ENCODE results near the gene NEUROD2. TPM values are rescaled to one million over a fixed set of nuclear protein-coding genes. Genes with fewer than 3 reads are reported as not detected.

The NEUROD2 gene
- total and polyA plus RNA-seq, 7 donors, result 0.01 TPM; not detected in 6

- peak within 1 kb of the TSS; percentile 97 for H3K27ac ChIP-seq
- ATAC-seq (peak; percentile 95 to 98 (median 96)), DNase-seq (peak; percentile 93 to 96)
- peaks cover 44% of the 10 kb centered on the region for H3K4me1 ChIP-seq
- H3K27me3 ChIP-seq (ENCODE audit: insufficient read depth in 3 of 3, low read length in 2 of 3), result peaks cover 0 to 2% (median 0%) of the 10 kb centered on the region in 3 donors
- intact Hi-C loops (cut with DNase I), result loop anchor here in 1 of 2 donors (5.0 kb wide), 1 partner anchor 35 kb away; no protein-coding TSS in a partner anchor
- no peaks in the 10 kb centered on the region for H3K9me3 ChIP-seq
- WGBS, 3 donors, result 0 to 1% (median 1%) methylated on average over 55 to 69 of the region's 69 CpGs
- no peaks in the 10 kb centered on the region for H3K36me3 ChIP-seq (ENCODE audit: insufficient read depth in 1 of 2, low read depth in 1 of 2)
- peak within 1 kb of the TSS; percentile 96 for H3K4me3 ChIP-seq
- no peak for TF ChIP-seq CTCF (IDR thresholded peaks at IDR 0.05)
Measured at GRCh38 chr17:39636927-39637736, 29.4 kb upstream of the NEUROD2 start, which contains the start of gene STARD3. TSS of gene STARD3 (plus strand) at chr17:39637144. CDS start at chr17:39653532, 16,388 bp downstream.

DNA sequence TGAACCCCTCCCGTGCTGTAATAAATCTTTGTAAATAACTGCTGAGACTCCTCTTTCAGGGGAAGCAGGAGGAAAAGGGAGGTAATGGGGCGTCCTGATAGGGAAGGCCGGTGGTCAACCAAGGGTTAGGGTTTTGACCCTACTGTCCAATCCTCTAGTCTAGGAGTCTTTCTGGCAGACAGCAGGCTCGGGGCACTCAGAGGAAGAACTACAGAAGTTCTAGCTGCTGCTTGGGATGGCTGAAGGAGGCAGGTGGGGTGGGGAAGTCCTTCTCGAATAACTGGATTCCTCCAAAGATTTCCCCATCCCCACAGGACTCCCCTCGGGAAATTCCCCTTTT lies 28.8 kb upstream of the NEUROD2 start:
- Histone ChIP-seq H3K27me3 (ENCODE audit: insufficient read depth in 3 of 3, low read length in 2 of 3) (peaks cover 0 to 2% (median 0%) of the 10 kb centered on the region in 3 donors), H3K4me3 (peak overlapping the region; percentile 96), H3K9me3 (no peaks in the 10 kb centered on the region), H3K4me1 (peaks cover 44% of the 10 kb centered on the region), H3K36me3 (ENCODE audit: insufficient read depth in 1 of 2, low read depth in 1 of 2) (no peaks in the 10 kb centered on the region), H3K27ac (peak overlapping the region; percentile 97)
- intact Hi-C loops (cut with DNase I), result loop anchor here in 1 of 2 donors (5.0 kb wide), 1 partner anchor 36 kb away; no protein-coding TSS in a partner anchor
- WGBS, 3 donors, result 11 to 21% (median 16%) methylated on average over 6 of the region's 6 CpGs
- DNase-seq (no peak), ATAC-seq (peak; percentile 4 to 35 (median 16))
- TF ChIP-seq CTCF (IDR thresholded peaks at IDR 0.05), result no peak

- Histone ChIP-seq H3K4me1 (peaks cover 37% of the 10 kb centered on the region), H3K36me3 (ENCODE audit: insufficient read depth in 1 of 2, low read depth in 1 of 2) (no peaks in the 10 kb centered on the region), H3K27me3 (ENCODE audit: insufficient read depth in 3 of 3, low read length in 2 of 3) (peaks cover 0 to 2% (median 0%) of the 10 kb centered on the region in 3 donors), H3K9me3 (no peaks in the 10 kb centered on the region), H3K4me3 (no peak overlapping the region), H3K27ac (peak overlapping the region; percentile 97)
- DNase-seq, result no peak
- intact Hi-C loops (cut with DNase I), result loop anchor here in 1 of 2 donors (5.0 kb wide), 1 partner anchor 37 kb away; no protein-coding TSS in a partner anchor
- ATAC-seq, result no peak
- no peak for TF ChIP-seq CTCF (IDR thresholded peaks at IDR 0.05)
- 85 to 91% (median 87%) methylated on average over 8 of the region's 8 CpGs for WGBS, 3 donors
Measured at GRCh38 chr17:39635614-39636176, 28.0 kb upstream of the NEUROD2 start.

GRCh38 chr17:39634384-39634871 lies 26.7 kb upstream of the NEUROD2 start:
- H3K27ac ChIP-seq, result no peak overlapping the region
- 44 to 55% (median 44%) methylated on average over 2 of the region's 2 CpGs for WGBS, 3 donors
- TF ChIP-seq CTCF (IDR thresholded peaks at IDR 0.05), result peak; percentile 72

More at GRCh38 chr17:39634384-39634871, 26.7 kb upstream of the NEUROD2 start:
- Histone ChIP-seq H3K9me3 (no peaks in the 10 kb centered on the region), H3K36me3 (ENCODE audit: insufficient read depth in 1 of 2, low read depth in 1 of 2) (no peaks in the 10 kb centered on the region), H3K4me3 (no peak overlapping the region), H3K4me1 (peaks cover 25% of the 10 kb centered on the region), H3K27me3 (ENCODE audit: insufficient read depth in 3 of 3, low read length in 2 of 3) (peaks cover 0 to 6% (median 2%) of the 10 kb centered on the region in 3 donors)
- intact Hi-C loops (cut with DNase I), result no loop called here
- ATAC-seq, result peak in 2 of 4 donors; percentile 27 to 33
- DNase-seq, result no peak
